CD4-positive, alpha-beta T cell treated with Interleukin-15 for 1 hour (primary cell): ENCODE measurements around the gene MRPS10.
"Not testable (repeated sequence)": the region's sequence is repeated elsewhere in the genome, so short reads cannot be mapped to it uniquely, and the experiment has no call there.

Experiments
- DNase-seq: peaks from one replicate; pipeline ENCODE4 v3.0.0-alpha.2; 2020

Gene MRPS10

DNA sequence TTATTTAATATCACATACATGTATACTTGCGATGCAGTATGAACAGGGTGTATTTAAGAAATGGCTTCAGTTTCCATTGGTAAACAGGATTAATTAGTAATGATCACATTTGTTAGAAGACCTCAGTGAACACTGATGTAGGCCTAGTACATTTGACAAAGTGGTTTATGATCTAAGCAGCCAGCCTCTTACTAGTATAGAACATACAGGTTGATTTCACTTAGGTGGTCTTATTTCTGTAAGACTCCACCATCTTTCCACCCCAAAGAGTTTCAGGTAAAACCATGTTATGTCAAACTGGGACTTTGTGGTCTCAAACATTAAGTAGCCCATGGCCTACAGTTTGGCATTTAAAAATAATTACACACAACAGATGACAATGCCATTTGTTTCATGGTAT lies 20.2 kb upstream of the MRPS10 start:
- DNase-seq = no peak

DNA sequence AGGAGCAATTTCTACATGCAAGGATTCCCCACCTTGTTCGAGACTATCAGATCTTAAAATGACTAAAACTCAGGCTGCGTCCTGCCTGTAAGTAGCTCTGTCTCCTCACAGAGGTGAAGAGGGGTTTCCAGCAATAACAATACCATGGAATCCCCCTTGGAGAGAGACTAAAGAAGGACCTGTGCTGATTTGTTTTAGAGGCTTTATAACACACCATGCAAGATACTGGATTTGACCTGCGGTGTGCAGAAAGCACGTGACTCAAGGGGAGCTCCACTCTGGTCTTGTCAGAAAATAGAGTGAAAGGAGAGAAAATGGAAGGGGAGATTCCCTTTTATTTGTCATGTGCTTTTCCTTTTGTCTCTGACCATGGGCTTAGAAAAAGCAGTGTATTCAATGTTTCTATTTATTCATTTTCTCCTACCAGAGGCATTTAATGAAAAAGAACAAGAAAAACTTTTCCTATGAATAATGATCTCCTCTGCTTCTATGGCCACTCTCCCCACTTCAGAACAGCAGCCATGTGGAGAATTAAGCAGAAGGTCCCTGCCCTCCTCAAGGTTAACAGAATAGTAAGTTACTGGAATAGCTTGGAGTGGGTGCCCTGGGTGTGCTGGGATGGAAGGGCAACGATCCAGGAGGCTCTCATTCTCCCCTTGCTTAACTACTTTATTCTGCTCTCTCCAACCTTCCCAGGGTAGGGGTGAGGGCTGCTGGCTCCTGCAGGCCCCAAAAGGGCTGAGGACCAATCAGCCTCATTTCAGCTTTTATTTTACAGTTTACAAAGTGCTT lies 19.2 kb upstream of the MRPS10 start:
- DNase-seq = no peak

GRCh38 chr6:42236030-42236429 lies 18.4 kb upstream of the MRPS10 start:
- no peak for DNase-seq

GRCh38 chr6:42232035-42232434 lies 14.4 kb upstream of the MRPS10 start:
- no peak for DNase-seq

DNA sequence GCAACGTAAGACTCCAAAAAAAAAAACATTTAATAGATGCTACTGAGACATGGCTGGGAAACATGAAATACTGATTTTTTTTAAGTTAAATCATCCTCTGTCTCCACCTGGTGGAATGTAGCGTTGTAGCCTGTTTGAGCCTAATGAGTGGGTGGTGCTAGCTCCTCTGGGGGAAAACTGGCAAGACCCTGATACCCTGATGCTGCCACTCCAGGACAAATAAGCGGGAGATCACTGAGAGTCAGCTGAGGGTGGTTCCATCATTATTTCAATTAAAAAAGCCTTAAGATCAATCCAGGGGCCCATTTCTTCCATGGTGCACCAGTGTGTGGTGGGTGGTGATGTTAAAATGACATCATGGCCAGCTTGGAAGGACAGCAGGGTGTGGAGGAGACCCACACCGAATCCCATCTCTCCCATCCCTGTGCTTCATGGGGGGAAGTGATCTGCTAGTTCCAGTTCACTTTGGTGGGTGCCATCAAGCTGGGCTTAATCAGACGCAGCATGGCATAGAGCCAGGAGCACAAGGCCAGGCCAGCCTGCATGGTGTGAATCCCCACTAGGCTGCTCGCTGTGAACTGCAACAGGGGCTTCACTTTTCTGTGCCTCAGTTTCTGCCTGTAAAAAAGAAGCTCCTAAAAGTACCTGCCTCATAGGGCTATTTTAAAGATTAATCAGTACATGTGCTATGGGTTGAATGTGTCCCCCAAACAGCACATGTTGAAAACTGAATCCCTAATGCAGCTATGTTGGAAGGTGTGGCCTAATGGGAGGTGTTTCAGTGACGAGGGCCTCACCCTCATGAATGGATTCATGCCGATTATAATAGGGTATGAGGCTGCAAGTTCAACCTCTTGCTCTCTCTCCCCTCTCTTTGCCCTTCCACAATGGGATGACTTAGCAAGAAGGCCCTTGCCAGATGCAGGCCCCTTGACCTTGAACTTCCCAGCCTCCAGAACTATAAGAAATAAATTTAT lies 13.0 kb upstream of the MRPS10 start:
- DNase-seq = no peak

GRCh38 chr6:42229506-42230119 lies 12.0 kb upstream of the MRPS10 start:
- DNase-seq = no peak

DNA sequence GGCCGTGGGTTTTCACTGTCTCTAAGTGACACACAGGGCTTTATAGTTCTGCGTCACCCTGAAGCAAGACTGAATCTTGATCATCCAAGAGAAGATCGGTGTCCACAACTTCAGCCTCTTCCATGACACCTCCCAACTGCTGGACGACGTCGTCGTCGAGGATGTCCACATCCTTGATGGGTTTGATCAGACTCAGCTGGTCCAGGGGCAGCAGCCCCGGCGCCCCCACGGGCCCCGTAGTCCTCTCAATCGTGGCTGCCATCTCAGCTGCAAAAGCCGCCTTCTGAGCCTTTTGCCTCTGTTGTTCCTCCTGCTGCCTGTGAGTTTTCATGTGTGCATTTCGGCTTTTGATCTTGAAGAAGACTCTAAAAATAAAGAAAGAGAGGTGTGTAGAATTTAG lies 10.6 kb upstream of the MRPS10 start:
- DNase-seq = no peak

DNA sequence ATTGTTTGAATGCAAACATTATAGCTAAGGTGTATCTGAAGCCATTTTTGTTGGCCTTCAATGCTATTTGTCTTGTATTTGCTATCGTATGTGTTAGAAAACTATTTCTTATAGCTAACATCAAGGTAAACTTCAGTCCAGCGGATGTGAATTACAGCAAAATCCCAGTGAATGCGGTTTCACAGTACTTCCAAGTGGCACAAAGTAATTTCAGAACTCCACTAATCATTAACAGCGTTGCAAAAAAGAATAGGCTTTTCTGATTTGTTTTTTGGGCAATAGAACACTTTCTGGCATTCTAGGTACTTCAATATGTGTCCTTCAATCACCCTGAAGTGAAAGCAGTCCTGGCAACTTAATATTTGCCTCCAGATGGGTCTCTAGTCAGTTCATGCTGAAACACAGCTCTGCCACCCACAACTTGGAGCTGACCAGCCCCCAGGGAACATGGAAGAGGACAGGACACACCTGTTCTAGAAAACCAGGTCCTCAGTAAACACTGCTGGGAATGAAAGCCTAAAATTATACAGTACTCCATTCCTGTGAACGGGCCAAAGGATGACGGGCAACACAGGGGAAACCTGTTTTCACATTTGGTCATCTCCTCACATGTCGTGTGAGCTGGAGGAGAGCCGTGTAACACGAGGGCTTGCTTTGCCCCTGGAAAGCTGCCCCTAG lies 9.7 kb upstream of the MRPS10 start:
- DNase-seq = no peak

- no peak for DNase-seq
Observed at GRCh38 chr6:42226645-42227143, 9.0 kb upstream of the MRPS10 start.

- DNase-seq = no peak
Observed at GRCh38 chr6:42226161-42226611, 8.5 kb upstream of the MRPS10 start.

GRCh38 chr6:42225419-42225818 lies 7.8 kb upstream of the MRPS10 start:
- DNase-seq = no peak

DNA sequence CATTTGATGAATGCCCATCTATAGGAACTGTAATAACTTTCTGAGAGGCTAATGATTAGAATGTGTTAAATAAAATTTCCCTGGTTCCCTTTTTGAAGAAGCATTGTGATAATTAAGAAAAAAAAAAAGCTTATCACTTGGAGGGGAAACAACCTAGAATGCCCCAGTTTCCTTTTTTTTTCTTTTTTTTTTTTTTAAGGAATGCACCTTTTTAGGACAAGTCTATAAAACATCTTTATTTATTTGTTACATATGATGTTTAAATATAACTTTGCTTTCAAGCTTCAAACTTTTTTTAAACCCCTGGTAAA lies 7.3 kb upstream of the MRPS10 start:
- no peak for DNase-seq

- DNase-seq = no peak
Observed at GRCh38 chr6:42224222-42225028, 6.8 kb upstream of the MRPS10 start.

DNA sequence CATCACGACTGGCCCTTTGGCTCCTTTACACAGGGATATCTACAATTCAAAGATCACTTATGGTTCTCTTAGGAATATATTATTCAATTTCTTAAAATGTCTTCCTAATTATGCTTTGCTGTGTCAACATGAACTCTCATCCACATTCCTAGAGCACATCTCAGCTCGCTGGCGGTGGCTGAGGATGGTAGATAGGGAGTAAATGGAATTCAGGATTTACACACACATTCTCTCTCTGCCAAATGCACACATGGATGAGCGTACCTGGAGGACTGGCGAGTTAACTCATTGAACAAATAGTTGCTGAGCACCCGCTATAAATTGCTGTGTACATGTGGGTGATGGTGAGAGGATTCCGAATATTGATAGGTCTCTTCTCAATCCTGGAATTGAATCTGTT lies 4.8 kb upstream of the MRPS10 start:
- no peak for DNase-seq

GRCh38 chr6:42221546-42221945 lies 3.9 kb upstream of the MRPS10 start:
- no peak for DNase-seq

GRCh38 chr6:42220807-42221206 lies 3.1 kb upstream of the MRPS10 start:
- DNase-seq = no peak

DNA sequence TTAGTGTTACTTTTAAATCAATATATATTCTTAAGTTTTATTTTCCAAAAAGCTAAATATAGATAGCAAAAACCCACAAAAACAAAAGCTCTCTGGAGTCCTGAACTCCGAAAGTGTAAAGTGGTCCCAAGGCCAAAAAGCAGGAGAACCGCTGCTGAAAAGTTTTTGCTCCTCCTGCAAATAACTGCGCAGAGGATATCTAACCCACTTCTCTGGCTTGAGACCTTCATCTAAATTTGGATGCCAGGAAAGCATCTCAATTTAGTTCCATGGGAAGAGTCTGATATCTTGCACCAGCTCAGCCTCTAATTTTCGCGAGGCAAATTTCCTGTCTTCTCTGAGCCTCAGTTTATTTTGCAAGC lies 523 bp downstream of the MRPS10 start:
- DNase-seq = no peak

DNA sequence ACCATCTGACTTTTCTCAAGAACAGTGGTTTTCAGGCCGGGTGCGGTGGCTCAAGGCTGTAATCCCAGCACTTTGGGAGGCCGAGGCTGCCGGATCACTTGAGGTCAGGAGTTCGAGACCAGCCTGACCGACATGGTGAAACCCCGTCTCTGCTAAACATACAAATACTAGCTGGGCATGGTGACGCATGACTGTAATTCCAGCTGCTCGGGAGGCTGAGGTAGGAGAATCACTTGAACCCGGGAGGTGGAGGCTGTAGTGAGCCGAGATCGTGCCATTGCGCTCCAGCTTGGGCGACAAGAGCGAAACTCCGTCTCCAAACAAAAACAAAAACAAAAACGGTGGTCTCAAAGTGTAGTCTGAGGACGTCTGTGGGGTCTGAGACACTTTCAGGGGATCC lies 1.2 kb downstream of the MRPS10 start:
- DNase-seq = not testable (repeated sequence)

- DNase-seq = no peak
Observed at GRCh38 chr6:42212442-42212841, 5.2 kb downstream of the MRPS10 start.

DNA sequence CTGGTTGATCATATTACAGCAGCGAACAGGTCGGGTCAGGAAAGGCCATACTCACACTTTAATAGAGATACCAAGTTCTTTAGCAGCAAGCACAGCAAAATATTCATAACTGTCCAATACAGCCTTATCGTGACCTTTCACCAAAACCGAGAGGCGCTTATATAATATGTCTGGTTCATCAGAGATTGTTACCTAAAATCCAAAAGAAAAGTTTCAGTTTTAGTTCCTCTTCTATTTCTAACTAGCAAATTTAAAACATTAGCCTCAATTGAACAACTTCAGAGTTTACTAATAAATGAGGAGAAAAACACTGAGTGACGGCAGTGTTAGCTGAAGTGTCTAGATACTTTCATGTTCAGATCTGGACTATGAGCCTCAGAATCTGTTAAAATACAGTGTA lies 5.9 kb downstream of the MRPS10 start:
- no peak for DNase-seq

DNA sequence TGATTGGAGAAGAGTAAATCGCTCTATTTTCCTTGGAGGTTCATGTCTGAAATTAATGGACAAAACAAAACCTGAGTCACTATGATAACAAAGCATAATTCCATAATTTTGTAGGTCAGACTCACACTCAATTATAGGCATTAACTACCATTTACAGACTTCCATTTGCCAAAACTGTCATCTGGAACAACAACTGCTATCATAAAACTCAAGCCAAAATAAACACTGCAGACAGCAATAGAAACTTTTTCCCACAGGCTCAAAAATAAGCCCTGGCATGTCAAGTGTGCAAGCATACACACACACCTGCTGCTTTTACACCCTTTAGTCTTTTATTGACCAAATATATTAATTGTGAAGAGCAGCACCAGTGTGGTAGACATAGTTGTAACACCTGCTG lies 7.1 kb downstream of the MRPS10 start:
- no peak for DNase-seq

DNA sequence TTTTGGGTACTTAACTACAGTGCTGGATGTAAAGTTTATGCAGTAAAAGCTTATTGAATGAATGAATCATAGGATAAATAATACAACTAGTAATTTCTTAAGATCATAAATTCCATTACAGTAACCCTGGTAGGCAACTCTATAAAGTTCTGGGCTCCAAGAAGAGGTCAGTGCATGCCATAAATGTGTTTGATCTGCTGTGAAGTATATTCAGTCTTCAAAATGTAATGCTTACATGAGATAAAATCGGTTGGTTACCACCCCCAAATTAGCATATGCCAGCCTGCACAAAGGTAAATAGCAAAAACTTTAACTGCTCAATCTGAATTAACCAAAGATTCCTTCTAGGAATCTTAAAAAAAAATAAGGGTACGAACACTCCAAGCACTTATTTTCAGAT lies 10.1 kb downstream of the MRPS10 start:
- not testable (repeated sequence) for DNase-seq
